Effector memory CD8-positive, alpha-beta T cell (primary cell): ENCODE results near the gene GRPEL1.
A peak's percentile ranks its signal among the peaks of the same experiment; 100 is the strongest.

Experiments used
- ATAC-seq: fragments of 150-1000 bp; cut with Tn5 transposase; replicated peaks from 2 replicates; pipeline ENCODE4 v1.10.0; 2021; ENCODE audit warnings: mild to moderate bottlenecking, moderate library complexity
- DNase-seq, 3 experiments: peaks; one replicate each; pipeline ENCODE4 v3.0.0; 2021
- H3K27ac Mint-ChIP-seq, 2 donors: one replicate each; pipeline ENCODE4 v1.8.0; 2022; ENCODE audit warnings: mild to moderate bottlenecking in 2 of 2, mixed read lengths in 2 of 2, moderate library complexity in 2 of 2
- H3K27me3 Mint-ChIP-seq, 2 donors: one replicate each; pipeline ENCODE4 v1.8.0; 2022; ENCODE audit warnings: mixed read lengths in 2 of 2
- H3K36me3 Mint-ChIP-seq: one replicate; pipeline ENCODE4 v1.8.0; 2022; ENCODE audit warnings: mild to moderate bottlenecking, moderate library complexity, mixed read lengths; ENCODE audit not compliant: insufficient read depth
- H3K4me1 Mint-ChIP-seq, 2 donors: one replicate each; pipeline ENCODE4 v1.8.0; 2022; ENCODE audit warnings: low read depth in 2 of 2, mixed read lengths in 2 of 2
- H3K4me3 Mint-ChIP-seq, 2 donors: one replicate each; pipeline ENCODE4 v1.8.0; 2022; ENCODE audit warnings: mild to moderate bottlenecking in 2 of 2, mixed read lengths in 2 of 2, moderate library complexity in 2 of 2
- H3K9me3 Mint-ChIP-seq, 2 donors: one replicate each; pipeline ENCODE4 v1.8.0; 2022; ENCODE audit warnings: mixed read lengths in 2 of 2
- total RNA-seq, 9 experiments: gene quantifications; one replicate each; lab custom pipeline; 2026; lab: John Stamatoyannopoulos, UW

The GRPEL1 gene
- total RNA-seq, result 38.1 to 144 (median 67.2) reads per million in 9 experiments

- Mint-ChIP-seq H3K27me3 (no peaks in the 10 kb centered on the region), H3K4me3 (peak within 1 kb of the TSS; percentile 78 to 91), H3K9me3 (no peaks in the 10 kb centered on the region), H3K4me1 (peaks cover 27 to 28% of the 10 kb centered on the region in 2 donors), H3K27ac (peak within 1 kb of the TSS; percentile 91 to 92), H3K36me3 (peaks cover 41% of the 10 kb centered on the region)
- peak; percentile 100 for DNase-seq
- peak; percentile 86 for ATAC-seq
These were observed at the start of gene GRPEL1 for GRCh38 chr4:7067452-7068278. Gene GRPEL1, minus strand, starts transcription at chr4:7068064. Its CDS starts 32 bp downstream, at chr4:7068032.

- ATAC-seq (no peak), DNase-seq (no peak)
- Mint-ChIP-seq H3K36me3 (no peaks in the 10 kb centered on the region), H3K9me3 (peaks cover 5 to 10% of the 10 kb centered on the region in 2 donors), H3K4me3 (no peak overlapping the region), H3K27ac (no peak overlapping the region), H3K27me3 (peaks cover 40 to 83% of the 10 kb centered on the region in 2 donors), H3K4me1 (peaks cover 0 to 2% of the 10 kb centered on the region in 2 donors)
These were observed 48.8 kb upstream of the GRPEL1 start for GRCh38 chr4:7116705-7117104.

DNA sequence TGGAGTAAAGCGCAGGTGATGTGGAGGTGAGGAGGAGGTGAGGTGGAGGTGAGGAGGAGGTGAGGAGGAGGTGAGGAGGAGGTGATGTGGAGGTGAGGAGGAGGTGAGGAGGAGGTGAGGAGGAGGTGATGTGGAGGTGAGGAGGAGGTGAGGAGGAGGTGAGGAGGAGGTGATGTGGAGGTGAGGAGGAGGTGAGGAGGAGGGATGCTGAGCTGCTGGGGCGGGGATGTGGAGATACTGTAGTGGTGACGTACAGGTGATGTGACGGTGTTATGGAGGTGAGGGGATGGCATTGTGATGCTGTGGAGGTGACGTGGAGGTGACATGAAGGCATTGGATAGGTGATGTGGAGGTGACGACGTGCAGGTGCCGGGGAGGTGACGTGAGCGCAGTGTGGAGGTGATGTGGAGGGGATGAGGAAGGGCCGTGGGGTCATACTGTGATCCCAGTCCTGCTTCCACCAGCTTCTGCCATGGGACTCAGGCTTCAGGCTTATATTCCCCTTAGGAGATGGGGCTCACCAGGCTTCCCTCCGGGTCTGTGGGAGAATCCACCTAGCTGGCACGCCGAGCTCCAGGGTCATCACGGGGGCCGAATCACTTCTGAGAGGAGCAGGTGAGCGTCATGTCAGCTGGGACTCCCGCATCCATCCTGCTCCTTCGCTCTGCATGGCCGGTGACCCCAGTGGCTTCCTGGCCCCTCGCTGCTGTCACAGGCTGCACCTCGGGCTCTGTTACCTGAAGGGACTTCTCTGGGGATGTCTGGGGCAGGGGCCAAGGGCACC, 47.9 kb upstream of the GRPEL1 start:
- Mint-ChIP-seq H3K36me3 (no peaks in the 10 kb centered on the region), H3K27ac (no peak overlapping the region), H3K4me3 (no peak overlapping the region), H3K27me3 (peaks cover 34 to 73% of the 10 kb centered on the region in 2 donors), H3K4me1 (peaks cover 0 to 2% of the 10 kb centered on the region in 2 donors), H3K9me3 (peaks cover 5 to 10% of the 10 kb centered on the region in 2 donors)
- ATAC-seq, result no peak
- no peak for DNase-seq

DNA sequence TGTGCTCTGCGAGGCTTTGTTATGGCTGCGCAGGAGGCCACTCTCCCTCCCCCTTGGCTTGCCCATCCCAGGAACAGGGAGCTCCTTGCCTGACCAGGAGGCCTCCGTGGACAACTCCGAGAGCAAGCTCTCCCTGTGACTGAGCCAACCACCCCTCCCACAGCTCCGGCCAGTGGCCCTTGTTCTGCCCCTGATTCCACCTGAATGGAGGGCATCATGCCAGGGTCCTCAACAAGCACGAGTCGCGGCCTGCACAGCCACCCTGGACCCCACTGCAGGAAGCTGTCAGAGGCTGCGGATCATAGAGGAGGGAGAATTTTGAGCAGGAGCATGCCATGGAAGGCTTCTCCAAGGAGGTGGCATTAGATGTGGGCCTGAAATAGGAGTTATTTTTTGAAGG, 44.8 kb upstream of the GRPEL1 start:
- H3K36me3 Mint-ChIP-seq, result no peaks in the 10 kb centered on the region
- peaks cover under 1 to 2% of the 10 kb centered on the region in 2 donors for H3K9me3 Mint-ChIP-seq
- no peak overlapping the region for H3K4me3 Mint-ChIP-seq
- no peak for ATAC-seq
- no peaks in the 10 kb centered on the region for H3K4me1 Mint-ChIP-seq
- H3K27me3 Mint-ChIP-seq, result peaks cover 10 to 51% of the 10 kb centered on the region in 2 donors
- no peak overlapping the region for H3K27ac Mint-ChIP-seq
- no peak for DNase-seq

GRCh38 chr4:7111441-7111840, 43.6 kb upstream of the GRPEL1 start:
- Mint-ChIP-seq H3K4me1 (no peaks in the 10 kb centered on the region), H3K27me3 (peaks cover 7 to 44% of the 10 kb centered on the region in 2 donors), H3K4me3 (no peak overlapping the region), H3K27ac (no peak overlapping the region), H3K9me3 (no peaks in the 10 kb centered on the region), H3K36me3 (no peaks in the 10 kb centered on the region)
- no peak for ATAC-seq
- DNase-seq, result no peak

- no peak for ATAC-seq
- no peaks in the 10 kb centered on the region for H3K36me3 Mint-ChIP-seq
- H3K9me3 Mint-ChIP-seq, result no peaks in the 10 kb centered on the region
- H3K27ac Mint-ChIP-seq, result peak overlapping the region in 1 of 2 donors; percentile 57
- DNase-seq, result no peak
- no peak overlapping the region for H3K4me3 Mint-ChIP-seq
- no peaks in the 10 kb centered on the region for H3K4me1 Mint-ChIP-seq
- peaks cover 6 to 35% of the 10 kb centered on the region in 2 donors for H3K27me3 Mint-ChIP-seq
These were observed 42.7 kb upstream of the GRPEL1 start for GRCh38 chr4:7110546-7110945.

DNA sequence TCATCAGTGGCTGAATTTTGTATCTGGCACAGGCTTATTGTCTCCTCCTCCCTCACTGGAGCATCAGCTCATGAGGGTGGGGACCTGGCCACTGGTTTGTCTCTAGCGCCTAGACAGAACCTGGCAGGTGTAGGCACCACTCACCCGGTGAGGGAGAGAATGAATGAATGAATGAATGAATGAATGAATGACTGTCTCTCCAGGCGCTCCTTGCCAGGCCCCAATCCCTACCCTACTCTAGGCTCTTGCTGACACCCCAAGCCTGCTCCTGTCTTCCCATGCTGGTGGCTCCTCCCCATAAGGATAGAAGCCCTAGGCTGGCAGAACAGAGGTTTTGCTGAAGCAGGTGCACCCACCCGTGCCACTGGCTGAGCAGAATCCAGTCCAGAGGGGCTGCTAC, 41.3 kb upstream of the GRPEL1 start:
- Mint-ChIP-seq H3K36me3 (no peaks in the 10 kb centered on the region), H3K27me3 (peaks cover 0 to 25% of the 10 kb centered on the region in 2 donors), H3K4me3 (no peak overlapping the region), H3K9me3 (no peaks in the 10 kb centered on the region), H3K27ac (no peak overlapping the region), H3K4me1 (no peaks in the 10 kb centered on the region)
- no peak for DNase-seq
- no peak for ATAC-seq

GRCh38 chr4:7108660-7109059, 40.8 kb upstream of the GRPEL1 start:
- H3K4me3 Mint-ChIP-seq, result no peak overlapping the region
- no peak overlapping the region for H3K27ac Mint-ChIP-seq
- DNase-seq, result no peak
- peaks cover 0 to 20% of the 10 kb centered on the region in 2 donors for H3K27me3 Mint-ChIP-seq
- no peaks in the 10 kb centered on the region for H3K4me1 Mint-ChIP-seq
- ATAC-seq, result no peak
- no peaks in the 10 kb centered on the region for H3K9me3 Mint-ChIP-seq
- H3K36me3 Mint-ChIP-seq, result no peaks in the 10 kb centered on the region

- ATAC-seq (no peak), DNase-seq (no peak)
- no peaks in the 10 kb centered on the region for H3K9me3 Mint-ChIP-seq
- no peak overlapping the region for H3K27ac Mint-ChIP-seq
- peaks cover 0 to 19% of the 10 kb centered on the region in 2 donors for H3K27me3 Mint-ChIP-seq
- no peaks in the 10 kb centered on the region for H3K36me3 Mint-ChIP-seq
- no peak overlapping the region for H3K4me3 Mint-ChIP-seq
- H3K4me1 Mint-ChIP-seq, result peaks cover 0 to 4% of the 10 kb centered on the region in 2 donors
These were observed 40.3 kb upstream of the GRPEL1 start for GRCh38 chr4:7108046-7108625.

DNA sequence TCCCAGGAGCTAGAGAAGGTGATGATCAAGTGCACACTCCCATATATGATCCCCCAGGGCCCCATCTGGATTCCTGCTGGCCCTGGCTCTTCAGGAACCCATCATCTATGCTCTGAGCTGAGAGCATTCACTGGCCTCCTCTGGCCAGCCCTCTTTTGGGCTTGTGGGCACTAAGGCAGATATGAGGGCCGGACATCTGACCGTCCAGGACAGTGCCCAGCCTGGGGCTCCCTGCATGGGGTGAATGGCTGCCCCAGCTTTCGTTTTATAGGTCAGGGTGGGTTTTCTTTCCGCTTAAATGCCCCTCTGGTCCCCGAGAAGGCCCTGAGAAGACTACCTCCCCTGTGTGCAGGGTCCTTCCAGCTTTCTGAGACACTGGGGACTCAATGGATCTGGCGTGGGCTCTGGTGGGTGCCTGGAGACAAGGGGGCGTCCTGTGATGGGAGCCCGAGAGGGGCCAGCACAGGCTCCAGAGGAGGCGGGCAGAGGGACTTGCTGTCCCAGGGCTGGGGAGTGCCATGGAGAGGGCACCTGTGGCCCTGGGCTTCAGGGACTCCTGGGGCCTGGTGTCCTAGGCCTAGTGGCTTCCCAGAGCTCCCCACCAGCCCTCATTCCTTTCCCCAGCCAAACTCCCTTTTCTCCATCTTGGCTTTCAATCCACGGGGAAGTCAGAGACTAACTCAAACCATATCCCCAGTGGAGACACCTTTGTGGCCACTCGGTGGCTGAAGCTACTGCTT, 39.5 kb upstream of the GRPEL1 start:
- Mint-ChIP-seq H3K9me3 (no peaks in the 10 kb centered on the region), H3K27ac (peak overlapping the region in 1 of 2 donors; percentile 44), H3K4me1 (peaks cover 0 to 9% of the 10 kb centered on the region in 2 donors), H3K36me3 (no peaks in the 10 kb centered on the region), H3K27me3 (peaks cover 0 to 15% of the 10 kb centered on the region in 2 donors), H3K4me3 (no peak overlapping the region)
- no peak for DNase-seq
- ATAC-seq, result no peak

- Mint-ChIP-seq H3K4me1 (peaks cover 8 to 14% of the 10 kb centered on the region in 2 donors), H3K36me3 (no peaks in the 10 kb centered on the region), H3K27ac (no peak overlapping the region), H3K9me3 (no peaks in the 10 kb centered on the region), H3K27me3 (peaks cover 0 to 8% of the 10 kb centered on the region in 2 donors), H3K4me3 (peak overlapping the region in 1 of 2 donors; percentile 14)
- DNase-seq (no peak), ATAC-seq (no peak)
These were observed 37.4 kb upstream of the GRPEL1 start for GRCh38 chr4:7105276-7105675.

DNA sequence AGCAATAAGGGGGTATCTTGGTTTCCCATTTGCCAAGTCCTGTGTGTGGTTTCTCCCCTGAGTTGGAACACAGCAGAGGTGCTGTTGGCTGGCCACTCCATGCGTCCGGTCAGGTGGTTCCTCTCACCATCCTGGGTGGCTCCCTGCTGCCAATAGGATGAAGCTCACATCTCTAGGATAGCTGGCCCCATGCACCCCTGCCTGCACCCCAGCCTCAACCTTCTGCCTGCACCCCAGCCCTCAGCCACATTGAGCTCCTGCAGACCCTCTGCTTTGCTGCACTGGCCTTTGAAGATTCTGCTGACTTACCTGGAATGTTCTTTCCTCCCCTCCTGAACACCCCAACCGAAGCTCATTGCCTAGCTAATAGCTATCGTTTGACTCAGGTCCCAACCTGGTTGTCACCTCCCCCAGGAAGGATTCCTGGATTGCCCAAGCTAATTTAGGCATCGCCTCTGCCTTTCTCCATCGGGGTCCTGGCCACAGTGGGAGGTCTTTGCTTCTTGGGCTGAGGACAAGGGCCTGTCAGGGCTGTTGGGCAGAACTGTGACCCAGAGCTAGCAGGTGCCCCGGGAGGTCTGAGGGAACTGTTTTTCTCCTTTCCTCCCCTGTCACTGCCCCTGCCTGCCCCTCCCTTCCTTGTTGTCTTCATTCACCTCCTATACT, 36.6 kb upstream of the GRPEL1 start:
- H3K27me3 Mint-ChIP-seq, result peaks cover 0 to 8% of the 10 kb centered on the region in 2 donors
- peak overlapping the region; percentile 84 to 88 for H3K4me3 Mint-ChIP-seq
- no peaks in the 10 kb centered on the region for H3K36me3 Mint-ChIP-seq

More for the DNA sequence above, 36.6 kb upstream of the GRPEL1 start:
- DNase-seq (no peak), ATAC-seq (no peak)
- Mint-ChIP-seq H3K27ac (no peak overlapping the region), H3K4me1 (peaks cover 8 to 14% of the 10 kb centered on the region in 2 donors), H3K9me3 (no peaks in the 10 kb centered on the region)
